Activated naive CD8-positive, alpha-beta T cell (primary cell): ENCODE data around the gene PLGRKT.
"Not testable (repeated sequence)": the region's sequence is repeated elsewhere in the genome, so short reads cannot be mapped to it uniquely, and the experiment has no call there.

Experiments used
- H3K27ac Mint-ChIP-seq: one replicate; pipeline ENCODE4 v1.8.0; 2021; ENCODE audit warnings: mixed read lengths
- H3K27me3 Mint-ChIP-seq: one replicate; pipeline ENCODE4 v1.8.0; 2021; ENCODE audit warnings: mixed read lengths
- H3K36me3 Mint-ChIP-seq: one replicate; pipeline ENCODE4 v1.8.0; 2021; ENCODE audit warnings: mixed read lengths
- H3K4me1 Mint-ChIP-seq: one replicate; pipeline ENCODE4 v1.8.0; 2021; ENCODE audit warnings: low read depth, mixed read lengths
- H3K4me3 Mint-ChIP-seq: one replicate; pipeline ENCODE4 v1.8.0; 2021; ENCODE audit warnings: mild to moderate bottlenecking, mixed read lengths
- H3K9me3 Mint-ChIP-seq: one replicate; pipeline ENCODE4 v1.8.0; 2021; ENCODE audit warnings: low read depth, mixed read lengths

PLGRKT gene

DNA sequence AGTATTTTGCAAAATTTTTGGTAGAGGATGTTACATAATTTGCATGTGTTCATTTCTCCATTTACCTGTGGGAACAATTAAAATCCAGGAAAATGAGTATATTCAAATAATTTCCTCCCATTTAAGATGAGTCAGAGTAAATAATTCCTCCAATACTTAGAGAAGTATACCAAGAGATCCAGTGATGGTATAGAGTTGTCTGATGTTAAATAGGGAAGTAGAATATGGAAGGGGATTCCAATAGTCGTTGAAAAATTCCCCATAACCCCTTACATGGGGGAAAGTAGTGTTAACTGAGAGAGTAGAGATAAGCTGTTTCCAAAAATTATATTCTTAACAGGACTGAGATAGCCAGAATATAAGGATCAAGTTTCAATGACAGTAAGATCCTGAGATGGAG lies 28.3 kb upstream of the PLGRKT start:
- peaks cover 42% of the 10 kb centered on the region for H3K36me3 Mint-ChIP-seq
- no peak overlapping the region for H3K27ac Mint-ChIP-seq
- H3K4me3 Mint-ChIP-seq: no peak overlapping the region
- no peaks in the 10 kb centered on the region for H3K27me3 Mint-ChIP-seq
- no peaks in the 10 kb centered on the region for H3K9me3 Mint-ChIP-seq
- H3K4me1 Mint-ChIP-seq: no peaks in the 10 kb centered on the region

DNA sequence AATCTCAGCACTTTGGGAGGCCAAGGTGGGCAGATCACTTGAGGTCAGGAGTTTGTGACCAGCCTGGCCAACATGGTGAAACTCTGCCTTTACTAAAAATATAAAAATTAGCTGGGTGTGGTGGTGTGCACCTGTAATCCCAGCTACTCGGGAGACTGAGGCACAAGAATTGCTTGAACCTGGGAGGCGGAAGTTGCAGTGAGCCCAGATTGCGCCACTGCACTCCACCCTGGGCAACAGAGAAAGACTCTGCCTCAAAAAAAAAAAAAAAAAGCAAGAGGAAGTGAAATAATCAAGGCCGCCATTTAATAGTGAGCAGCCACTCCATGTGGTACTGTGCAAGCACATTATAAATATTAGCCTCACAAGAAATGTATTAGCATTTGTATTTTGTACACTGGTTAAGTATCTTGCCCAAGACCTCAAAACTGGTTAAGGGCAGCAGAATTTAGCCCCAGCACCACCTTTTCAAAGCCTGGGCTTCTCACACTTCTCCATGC lies 27.2 kb upstream of the PLGRKT start:
- not testable (repeated sequence) for H3K27ac Mint-ChIP-seq

DNA sequence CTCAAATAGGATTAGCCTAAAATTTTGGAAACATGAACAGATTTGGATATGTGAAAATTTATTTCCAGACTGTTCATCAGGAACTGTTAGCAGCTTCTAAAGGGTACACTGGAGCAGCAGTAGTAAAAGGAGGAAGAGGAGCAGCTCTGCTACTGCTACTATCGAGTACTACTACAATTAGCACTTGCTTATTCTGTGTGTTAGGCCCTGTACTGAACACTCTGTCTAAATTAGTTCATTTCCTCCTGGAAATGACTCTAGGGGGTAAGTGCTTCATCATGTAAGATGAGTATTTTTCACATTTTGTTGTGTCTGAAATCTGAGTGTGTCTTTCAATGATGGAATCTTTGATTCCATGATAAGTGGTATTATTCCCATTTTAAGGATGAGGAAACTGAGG lies 22.4 kb upstream of the PLGRKT start:
- no peaks in the 10 kb centered on the region for H3K9me3 Mint-ChIP-seq
- no peaks in the 10 kb centered on the region for H3K27me3 Mint-ChIP-seq
- peaks cover 51% of the 10 kb centered on the region for H3K36me3 Mint-ChIP-seq
- H3K27ac Mint-ChIP-seq: peak overlapping the region; percentile 78
- H3K4me1 Mint-ChIP-seq: peaks cover 41% of the 10 kb centered on the region
- peak overlapping the region; percentile 31 for H3K4me3 Mint-ChIP-seq

More for the DNA sequence above, 27.2 kb upstream of the PLGRKT start:
- not testable (repeated sequence) for H3K9me3 Mint-ChIP-seq, H3K4me1 Mint-ChIP-seq, H3K27me3 Mint-ChIP-seq, H3K4me3 Mint-ChIP-seq
- H3K36me3 Mint-ChIP-seq: peaks cover 45% of the 10 kb centered on the region

DNA sequence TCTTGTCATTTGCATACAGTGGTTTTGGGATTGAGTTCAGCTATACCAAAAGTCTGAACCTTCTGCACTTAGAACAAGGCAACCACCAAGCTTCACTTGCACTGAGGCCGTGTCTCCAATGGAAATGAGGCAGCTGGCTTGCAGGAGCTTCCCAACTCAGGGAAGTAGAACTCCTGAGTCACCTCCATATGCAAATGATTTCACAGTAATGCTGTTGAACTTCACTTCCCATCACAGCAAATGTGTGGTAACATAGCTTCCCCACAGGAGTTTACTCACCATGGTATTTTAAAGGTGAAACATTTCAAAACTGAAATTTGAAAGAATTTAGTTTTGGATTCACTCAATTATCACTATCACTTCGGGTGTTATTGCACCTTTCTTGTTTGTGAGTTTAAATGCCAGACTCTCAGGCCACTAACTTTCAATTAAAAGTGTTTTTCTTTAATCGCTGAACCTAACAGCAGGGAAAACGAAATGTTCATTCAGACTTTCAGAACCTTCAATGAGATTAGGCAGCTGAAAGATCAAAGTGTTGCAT lies 21.6 kb upstream of the PLGRKT start:
- Mint-ChIP-seq H3K4me3 (peak overlapping the region; percentile 66), H3K36me3 (peaks cover 48% of the 10 kb centered on the region), H3K9me3 (no peaks in the 10 kb centered on the region), H3K27ac (peak overlapping the region; percentile 78), H3K4me1 (peaks cover 49% of the 10 kb centered on the region), H3K27me3 (no peaks in the 10 kb centered on the region)

DNA sequence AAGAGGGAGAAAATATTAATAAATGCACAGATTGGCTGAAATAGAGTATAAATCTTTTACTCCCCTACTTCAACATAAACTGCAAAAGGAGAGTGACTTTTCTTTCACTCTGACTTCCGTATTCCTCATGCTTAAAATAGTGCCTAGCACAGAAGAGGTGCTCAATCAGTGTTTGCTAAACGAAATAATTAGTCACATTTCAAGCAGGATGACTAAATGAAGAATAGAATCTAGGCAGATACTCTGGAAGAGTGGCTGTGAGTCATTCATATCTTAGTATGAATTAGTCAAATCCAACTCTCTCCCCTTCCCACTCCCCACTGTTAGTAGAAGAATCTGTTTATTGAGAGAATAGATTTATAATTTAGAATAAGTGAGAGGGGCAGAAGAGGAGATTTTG lies 17.5 kb upstream of the PLGRKT start:
- Mint-ChIP-seq H3K4me3 (peak overlapping the region; percentile 82), H3K27me3 (no peaks in the 10 kb centered on the region), H3K4me1 (peaks cover 71% of the 10 kb centered on the region), H3K27ac (peak overlapping the region; percentile 90), H3K9me3 (no peaks in the 10 kb centered on the region), H3K36me3 (peaks cover 36% of the 10 kb centered on the region)

DNA sequence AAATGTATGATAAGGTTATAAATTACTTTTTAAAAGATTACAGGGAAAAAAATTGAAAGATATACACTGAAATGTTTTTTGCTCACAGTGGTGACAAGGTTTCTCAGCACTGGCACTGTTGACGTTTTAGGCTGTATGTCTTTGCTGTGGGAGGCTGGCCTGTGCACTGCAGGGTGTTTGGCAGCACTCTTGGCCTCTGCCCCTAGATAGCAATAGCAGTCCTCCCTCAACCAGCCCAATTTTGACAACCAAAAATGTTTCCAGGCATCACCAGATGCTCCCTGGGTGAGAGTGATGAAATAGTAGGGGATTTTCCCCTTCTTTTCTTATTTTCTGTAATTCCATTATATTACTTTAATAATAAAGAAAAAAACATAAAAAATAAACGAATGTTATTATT lies 15.9 kb upstream of the PLGRKT start:
- H3K36me3 Mint-ChIP-seq: peaks cover 30% of the 10 kb centered on the region
- H3K4me3 Mint-ChIP-seq: peak overlapping the region; percentile 81
- no peaks in the 10 kb centered on the region for H3K27me3 Mint-ChIP-seq
- H3K27ac Mint-ChIP-seq: peak overlapping the region; percentile 89
- no peaks in the 10 kb centered on the region for H3K9me3 Mint-ChIP-seq
- peaks cover 70% of the 10 kb centered on the region for H3K4me1 Mint-ChIP-seq

DNA sequence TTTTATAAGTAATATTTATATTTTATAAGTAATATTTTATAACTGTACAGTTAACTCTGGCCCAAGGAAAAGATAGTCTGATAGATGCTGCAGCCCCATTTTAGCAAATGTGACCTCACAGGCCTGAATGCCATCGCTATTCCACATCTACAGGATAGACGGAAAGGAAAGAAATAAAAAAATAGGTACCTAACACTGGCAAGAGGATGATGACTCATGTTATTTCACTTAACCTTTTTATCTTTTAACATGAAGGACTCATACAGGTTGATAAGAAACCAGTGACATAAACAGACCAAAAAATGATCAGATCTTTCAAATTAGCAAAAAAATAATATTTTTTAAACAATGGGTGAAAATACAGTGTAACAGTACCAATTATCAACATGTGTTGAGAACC lies 15.3 kb upstream of the PLGRKT start:
- Mint-ChIP-seq H3K4me1 (peaks cover 70% of the 10 kb centered on the region), H3K36me3 (peaks cover 23% of the 10 kb centered on the region), H3K9me3 (no peaks in the 10 kb centered on the region), H3K27ac (peak overlapping the region; percentile 89), H3K27me3 (no peaks in the 10 kb centered on the region), H3K4me3 (peak overlapping the region; percentile 81)

DNA sequence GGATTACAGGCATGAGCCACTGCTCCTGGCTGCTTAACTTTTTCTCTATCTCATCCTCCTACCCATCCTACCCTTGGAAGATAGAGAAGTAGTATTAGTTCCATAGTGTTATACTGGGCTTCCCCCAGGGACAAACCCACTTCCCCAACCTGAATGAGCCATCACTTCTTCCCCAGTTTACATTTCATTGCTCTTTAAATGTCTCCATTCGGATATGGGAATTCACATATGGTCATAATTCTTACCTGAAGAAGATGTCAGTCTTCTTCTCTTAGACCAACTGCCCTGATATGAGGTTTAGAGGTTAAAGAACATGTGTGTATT lies 14.5 kb upstream of the PLGRKT start:
- Mint-ChIP-seq H3K4me3 (peak overlapping the region; percentile 92), H3K36me3 (peaks cover 15% of the 10 kb centered on the region), H3K27ac (peak overlapping the region; percentile 95), H3K4me1 (peaks cover 73% of the 10 kb centered on the region), H3K9me3 (no peaks in the 10 kb centered on the region), H3K27me3 (no peaks in the 10 kb centered on the region)

DNA sequence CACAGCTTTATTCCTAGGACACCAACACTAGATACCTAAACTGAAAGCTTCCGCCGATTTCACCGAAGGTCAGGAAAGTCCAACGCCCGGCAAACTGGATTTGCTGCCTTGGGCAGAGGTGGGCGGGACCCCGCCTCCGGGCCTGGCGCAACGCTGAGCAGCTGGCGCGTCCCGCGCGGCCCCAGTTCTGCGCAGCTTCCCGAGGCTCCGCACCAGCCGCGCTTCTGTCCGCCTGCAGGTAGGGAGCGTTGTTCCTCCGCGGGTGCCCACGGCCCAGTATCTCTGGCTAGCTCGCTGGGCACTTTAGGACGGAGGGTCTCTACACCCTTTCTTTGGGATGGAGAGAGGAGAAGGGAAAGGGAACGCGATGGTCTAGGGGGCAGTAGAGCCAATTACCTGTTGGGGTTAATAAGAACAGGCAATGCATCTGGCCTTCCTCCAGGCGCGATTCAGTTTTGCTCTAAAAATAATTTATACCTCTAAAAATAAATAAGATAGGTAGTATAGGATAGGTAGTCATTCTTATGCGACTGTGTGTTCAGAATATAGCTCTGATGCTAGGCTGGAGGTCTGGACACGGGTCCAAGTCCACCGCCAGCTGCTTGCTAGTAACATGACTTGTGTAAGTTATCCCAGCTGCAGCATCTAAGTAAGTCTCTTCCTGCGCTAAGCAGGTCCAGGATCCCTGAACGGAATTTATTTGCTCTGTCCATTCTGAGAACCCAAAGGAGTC lies 12.8 kb upstream of the PLGRKT start, which contains the start of gene CD274:
CD274 (plus strand) TSS at position 184 of the 733 bp plus-strand sequence. CDS start 5,572 bp downstream, outside the sequence.
- Mint-ChIP-seq H3K9me3 (no peaks in the 10 kb centered on the region), H3K4me1 (peaks cover 76% of the 10 kb centered on the region), H3K4me3 (peak within 1 kb of the TSS; percentile 92), H3K27ac (peak within 1 kb of the TSS; percentile 95), H3K27me3 (no peaks in the 10 kb centered on the region), H3K36me3 (peaks cover 7% of the 10 kb centered on the region)

DNA sequence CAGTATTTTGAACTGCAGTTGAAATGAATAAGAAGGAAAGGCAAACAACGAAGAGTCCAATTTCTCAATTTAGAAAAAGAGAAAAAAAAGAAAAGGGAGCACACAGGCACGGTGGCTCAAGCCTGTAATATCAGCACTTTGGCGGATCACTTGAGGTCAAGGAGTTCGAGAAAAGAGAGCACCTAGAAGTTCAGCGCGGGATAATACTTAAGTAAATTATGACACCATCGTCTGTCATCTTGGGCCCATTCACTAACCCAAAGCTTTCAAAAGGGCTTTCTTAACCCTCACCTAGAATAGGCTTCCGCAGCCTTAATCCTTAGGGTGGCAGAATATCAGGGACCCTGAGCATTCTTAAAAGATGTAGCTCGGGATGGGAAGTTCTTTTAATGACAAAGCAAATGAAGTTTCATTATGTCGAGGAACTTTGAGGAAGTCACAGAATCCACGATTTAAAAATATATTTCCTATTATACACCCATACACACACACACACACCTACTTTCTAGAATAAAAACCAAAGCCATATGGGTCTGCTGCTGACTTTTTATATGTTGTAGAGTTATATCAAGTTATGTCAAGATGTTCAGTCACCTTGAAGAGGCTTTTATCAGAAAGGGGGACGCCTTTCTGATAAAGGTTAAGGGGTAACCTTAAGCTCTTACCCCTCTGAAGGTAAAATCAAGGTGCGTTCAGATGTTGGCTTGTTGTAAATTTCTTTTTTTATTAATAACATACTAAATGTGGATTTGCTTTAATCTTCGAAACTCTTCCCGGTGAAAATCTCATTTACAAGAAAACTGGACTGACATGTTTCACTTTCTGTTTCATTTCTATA lies 12.0 kb upstream of the PLGRKT start:
- Mint-ChIP-seq H3K36me3 (peaks cover 4% of the 10 kb centered on the region), H3K4me1 (peaks cover 72% of the 10 kb centered on the region), H3K27ac (peak overlapping the region; percentile 95), H3K27me3 (no peaks in the 10 kb centered on the region), H3K9me3 (no peaks in the 10 kb centered on the region), H3K4me3 (peak overlapping the region; percentile 92)

DNA sequence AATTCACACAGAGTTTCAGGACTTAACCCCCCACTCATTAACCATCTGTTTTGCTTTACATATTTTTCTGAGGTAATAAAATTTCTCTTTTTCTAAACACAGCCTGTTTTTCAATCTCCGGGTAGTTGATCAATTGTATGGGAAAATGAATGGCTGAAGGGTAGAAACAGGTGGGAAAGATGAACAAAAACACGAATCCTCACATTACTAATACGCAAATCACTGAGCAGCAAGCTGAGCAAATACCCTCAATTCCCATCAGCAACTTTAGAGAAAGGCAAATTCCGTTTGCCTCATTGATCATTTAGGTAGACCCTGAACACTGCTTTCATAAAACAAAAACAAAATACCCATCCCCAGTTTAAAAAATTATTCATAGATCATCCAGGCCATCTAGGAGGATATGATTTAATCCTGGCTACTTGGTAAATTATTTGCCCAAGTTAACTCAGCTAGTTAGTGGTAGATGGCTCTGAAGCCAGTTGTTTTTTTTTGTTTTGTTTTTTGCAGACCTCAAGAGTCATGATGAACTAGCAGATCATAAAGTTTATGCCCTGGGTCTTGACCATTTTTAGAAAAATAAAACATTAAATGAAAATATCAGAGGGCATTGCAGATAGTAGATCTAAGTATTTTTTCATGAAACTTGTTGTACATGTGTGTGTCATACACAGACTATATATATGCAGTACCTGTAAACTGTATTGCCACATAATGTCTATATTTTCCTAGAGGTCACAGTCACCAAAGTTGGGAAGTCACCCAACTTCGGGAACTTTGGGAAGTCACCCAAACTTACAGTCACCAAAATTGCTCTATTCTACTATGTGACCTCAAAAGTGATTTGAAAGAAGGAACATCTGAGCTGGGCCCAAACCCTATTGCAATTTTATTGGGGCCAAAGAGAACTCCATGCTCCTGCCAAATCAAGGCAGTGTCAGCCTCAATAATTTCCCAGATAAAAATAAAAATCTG lies 11.0 kb upstream of the PLGRKT start:
- Mint-ChIP-seq H3K4me1 (peaks cover 65% of the 10 kb centered on the region), H3K4me3 (peak overlapping the region; percentile 92), H3K27me3 (no peaks in the 10 kb centered on the region), H3K36me3 (peaks cover 4% of the 10 kb centered on the region), H3K9me3 (no peaks in the 10 kb centered on the region), H3K27ac (peak overlapping the region; percentile 95)

DNA sequence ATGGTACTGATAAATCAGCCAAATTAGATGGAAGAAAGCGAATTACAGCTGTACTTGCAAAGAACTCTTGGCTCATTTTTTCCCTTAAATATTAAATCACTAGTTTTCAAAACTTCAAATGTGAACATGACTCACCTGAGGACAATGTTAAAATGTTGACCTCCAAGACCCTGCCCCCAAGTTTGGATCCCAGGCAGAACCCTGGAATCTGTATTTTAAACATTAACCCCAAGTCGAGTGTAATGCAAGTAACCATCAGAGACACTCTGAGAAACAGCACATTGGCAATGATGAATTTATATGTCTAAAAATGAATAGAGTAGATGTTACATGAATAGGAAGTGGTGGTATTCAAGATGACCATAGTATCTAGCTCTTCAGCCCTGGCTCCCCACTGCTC lies 10.3 kb upstream of the PLGRKT start:
- no peaks in the 10 kb centered on the region for H3K27me3 Mint-ChIP-seq
- H3K36me3 Mint-ChIP-seq: peaks cover 3% of the 10 kb centered on the region
- peaks cover 57% of the 10 kb centered on the region for H3K4me1 Mint-ChIP-seq
- no peak overlapping the region for H3K4me3 Mint-ChIP-seq
- H3K27ac Mint-ChIP-seq: peak overlapping the region; percentile 55
- no peaks in the 10 kb centered on the region for H3K9me3 Mint-ChIP-seq

DNA sequence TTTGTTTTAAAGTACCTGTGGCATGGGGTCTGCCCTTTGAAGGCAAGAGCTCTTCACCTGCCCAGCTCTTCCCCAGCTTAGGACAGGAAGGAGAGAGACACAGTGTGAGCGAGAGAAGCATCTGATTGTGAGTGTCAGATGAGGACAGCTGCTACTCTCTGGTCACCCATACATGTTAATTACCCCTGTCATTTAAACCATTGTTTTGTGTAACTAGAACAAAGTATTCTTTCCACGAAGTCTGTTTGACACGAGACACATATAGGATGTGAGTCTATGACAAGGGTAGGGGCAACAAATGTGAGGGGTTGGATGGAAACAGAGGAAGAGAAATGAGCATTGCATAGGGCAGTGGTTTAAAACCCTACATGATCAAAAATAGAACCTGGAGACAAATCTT lies 9.6 kb upstream of the PLGRKT start:
- peak overlapping the region; percentile 56 for H3K27ac Mint-ChIP-seq
- H3K27me3 Mint-ChIP-seq: no peaks in the 10 kb centered on the region
- peak overlapping the region; percentile 53 for H3K4me3 Mint-ChIP-seq
- H3K9me3 Mint-ChIP-seq: no peaks in the 10 kb centered on the region
- peaks cover 2% of the 10 kb centered on the region for H3K36me3 Mint-ChIP-seq
- peaks cover 55% of the 10 kb centered on the region for H3K4me1 Mint-ChIP-seq
